ENCODE data around the gene PPP2R5C. TPM values are rescaled to one million over a fixed set of nuclear protein-coding genes. Genes with fewer than 3 reads are reported as not detected.

The PPP2R5C gene
- total and polyA plus RNA-seq, 9 of the 15 experiments (the other 6 are each of a cell fraction or from before 2014, with no cell fraction given): 284 to 617 (median 395) TPM

- TF ChIP-seq FOXP4 (CRISPR knock-in tag; IDR thresholded peaks at IDR 0.05; ENCODE audit: borderline replicate concordance): no peak
- TF ChIP-seq ARID4B (CRISPR knock-in tag; IDR thresholded peaks at IDR 0.05): peak; percentile 73; the same call in 1 of the 2 replicates
- no peak for TF ChIP-seq ZNF280A (IDR thresholded peaks at IDR 0.05; ENCODE audit: low read depth, partially characterized antibody)
- 0 out of 2 replicates have a peak, but pooled peaks have one; percentile 52 for TF ChIP-seq CTBP1 (IDR thresholded peaks at IDR 0.05; ENCODE audit: borderline replicate concordance)
- peak; percentile 89 for TF ChIP-seq POLR2A (conservative IDR thresholded peaks at IDR 0.05)
- TF ChIP-seq GMEB1 (CRISPR knock-in tag; IDR thresholded peaks at IDR 0.05): peak; percentile 96
- peak; percentile 72 for TF ChIP-seq AFF4 (CRISPR knock-in tag; IDR thresholded peaks at IDR 0.05)
- TF ChIP-seq PHB (CRISPR knock-in tag; IDR thresholded peaks at IDR 0.05): 0 out of 2 replicates have a peak, but pooled peaks have one; percentile 68
- peak in 1 of 2 experiments; percentile 68; a peak in 1 of 4 replicates for TF ChIP-seq HDAC1 (IDR thresholded peaks at IDR 0.05)
Observed at GRCh38 chr14:101964297-101965180, 203.0 kb downstream of the PPP2R5C start, which contains the start of gene DYNC1H1 (continued).
